ENCODE data around the gene ABCB4. TPM values are rescaled to one million over a fixed set of nuclear protein-coding genes. Genes with fewer than 3 reads are reported as not detected.
"Not testable (repeated sequence)": the region's sequence is repeated elsewhere in the genome, so short reads cannot be mapped to it uniquely, and the experiment has no call there.

The ABCB4 gene
- total RNA-seq, 1 donor from 2014 or later: 2.3 TPM

DNA sequence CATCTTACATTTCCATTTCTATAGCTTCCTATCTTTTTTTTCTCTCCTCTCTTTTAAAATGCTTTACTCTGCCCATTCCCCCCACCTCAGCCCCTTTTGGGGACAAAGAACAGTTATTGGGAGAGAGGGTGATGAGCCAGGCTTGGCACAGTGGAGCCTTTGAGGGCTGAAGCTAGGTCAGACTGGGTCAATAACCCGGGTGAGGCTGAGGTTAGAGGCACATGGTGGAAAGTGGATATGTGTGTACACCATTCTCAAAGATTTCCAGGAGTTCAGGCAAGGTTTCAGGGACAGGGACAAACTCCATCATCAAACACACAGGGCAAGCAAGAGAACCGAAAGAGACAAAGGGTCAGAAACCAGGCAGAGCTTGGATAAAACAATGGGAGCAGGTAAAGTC lies 11.5 kb downstream of the ABCB4 start:
- H3K4me1 Mint-ChIP-seq: no peaks in the 10 kb centered on the region
- H3K9me3 Mint-ChIP-seq: peaks cover 5% of the 10 kb centered on the region
- no peaks in the 10 kb centered on the region for H3K36me3 Mint-ChIP-seq
- H3K27me3 Mint-ChIP-seq (ENCODE audit: low read depth): peaks cover 1% of the 10 kb centered on the region
- TF ChIP-seq, protein P1, sequence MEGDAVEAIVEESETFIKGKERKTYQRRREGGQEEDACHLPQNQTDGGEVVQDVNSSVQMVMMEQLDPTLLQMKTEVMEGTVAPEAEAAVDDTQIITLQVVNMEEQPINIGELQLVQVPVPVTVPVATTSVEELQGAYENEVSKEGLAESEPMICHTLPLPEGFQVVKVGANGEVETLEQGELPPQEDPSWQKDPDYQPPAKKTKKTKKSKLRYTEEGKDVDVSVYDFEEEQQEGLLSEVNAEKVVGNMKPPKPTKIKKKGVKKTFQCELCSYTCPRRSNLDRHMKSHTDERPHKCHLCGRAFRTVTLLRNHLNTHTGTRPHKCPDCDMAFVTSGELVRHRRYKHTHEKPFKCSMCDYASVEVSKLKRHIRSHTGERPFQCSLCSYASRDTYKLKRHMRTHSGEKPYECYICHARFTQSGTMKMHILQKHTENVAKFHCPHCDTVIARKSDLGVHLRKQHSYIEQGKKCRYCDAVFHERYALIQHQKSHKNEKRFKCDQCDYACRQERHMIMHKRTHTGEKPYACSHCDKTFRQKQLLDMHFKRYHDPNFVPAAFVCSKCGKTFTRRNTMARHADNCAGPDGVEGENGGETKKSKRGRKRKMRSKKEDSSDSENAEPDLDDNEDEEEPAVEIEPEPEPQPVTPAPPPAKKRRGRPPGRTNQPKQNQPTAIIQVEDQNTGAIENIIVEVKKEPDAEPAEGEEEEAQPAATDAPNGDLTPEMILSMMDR (IDR thresholded peaks at IDR 0.05; ENCODE audit: unreplicated experiment): no peak
- H3K27ac Mint-ChIP-seq: no peak overlapping the region
- no peak overlapping the region for H3K4me3 Mint-ChIP-seq
- no peak for DNase-seq (ENCODE audit: low spot score in 2 of 2, unreplicated experiment in 2 of 2)

DNA sequence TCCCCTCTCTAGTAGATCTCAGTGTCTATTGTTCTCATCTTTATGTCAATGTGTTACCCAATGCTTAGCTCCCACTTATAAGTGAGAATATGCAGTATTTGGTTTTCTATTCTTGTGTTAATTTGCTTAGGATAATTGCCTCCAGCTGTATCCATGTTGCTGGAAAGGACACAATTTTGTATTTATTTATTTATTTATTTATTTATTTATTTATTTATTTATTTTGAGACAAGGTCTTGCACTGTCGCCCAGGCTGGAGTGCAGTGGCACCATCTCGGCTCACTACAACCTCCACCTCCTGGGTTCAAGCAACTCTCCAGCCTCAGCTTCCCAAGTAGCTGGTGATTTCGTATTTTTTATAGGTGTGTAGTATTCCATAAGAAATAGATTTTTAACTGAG lies 15.0 kb downstream of the ABCB4 start:
- H3K9me3 Mint-ChIP-seq; H3K27me3 Mint-ChIP-seq (ENCODE audit: low read depth); H3K27ac Mint-ChIP-seq; DNase-seq (ENCODE audit: low spot score in 2 of 2, unreplicated experiment in 2 of 2); H3K36me3 Mint-ChIP-seq; H3K4me1 Mint-ChIP-seq; H3K4me3 Mint-ChIP-seq: not testable (repeated sequence)

DNA sequence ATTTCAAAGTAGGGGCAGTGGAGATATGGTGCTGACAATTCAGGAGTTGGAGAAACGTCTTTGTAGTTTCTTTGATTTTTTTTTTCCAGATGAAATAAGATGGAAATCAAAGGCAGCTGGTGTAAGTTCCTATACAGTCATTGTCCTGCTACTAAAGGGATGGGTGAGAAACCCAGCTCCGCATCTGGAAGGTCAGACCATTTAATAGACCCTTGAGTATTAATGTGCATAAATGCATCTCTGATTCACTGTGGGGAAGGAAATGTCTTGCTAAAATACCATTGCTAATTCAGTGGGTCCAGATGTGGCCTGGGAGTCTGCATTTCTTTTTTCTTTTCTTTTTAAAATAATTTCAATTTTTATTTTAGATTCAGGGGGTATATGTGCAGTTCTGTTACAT lies 15.5 kb downstream of the ABCB4 start:
- Mint-ChIP-seq H3K27me3 (ENCODE audit: low read depth) (no peaks in the 10 kb centered on the region), H3K4me1 (no peaks in the 10 kb centered on the region), H3K4me3 (no peak overlapping the region), H3K36me3 (no peaks in the 10 kb centered on the region), H3K27ac (no peak overlapping the region), H3K9me3 (no peaks in the 10 kb centered on the region)
- TF ChIP-seq, protein P1 (IDR thresholded peaks at IDR 0.05; ENCODE audit: unreplicated experiment): no peak
- no peak for DNase-seq (ENCODE audit: low spot score in 2 of 2, unreplicated experiment in 2 of 2)

DNA sequence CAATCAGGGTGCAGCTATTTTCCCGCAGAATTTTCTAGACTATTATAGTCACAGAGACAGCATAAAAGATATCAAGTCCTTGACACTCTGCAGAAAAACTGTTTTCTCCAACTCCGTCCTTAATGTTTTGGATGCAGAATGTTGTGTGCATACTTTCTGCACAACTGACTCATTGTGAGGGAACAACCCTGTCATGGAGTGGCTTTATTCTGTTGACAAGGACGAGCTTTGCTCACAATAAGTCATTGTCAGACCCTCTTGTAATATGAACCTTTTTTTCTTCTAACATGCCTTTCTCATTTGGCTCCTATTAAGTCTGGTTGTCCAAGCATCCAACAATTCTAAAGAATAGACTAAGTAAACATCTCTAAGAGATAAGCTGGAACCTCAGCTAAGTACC lies 17.3 kb downstream of the ABCB4 start:
- no peaks in the 10 kb centered on the region for H3K36me3 Mint-ChIP-seq
- no peak for DNase-seq (ENCODE audit: low spot score in 2 of 2, unreplicated experiment in 2 of 2)

DNA sequence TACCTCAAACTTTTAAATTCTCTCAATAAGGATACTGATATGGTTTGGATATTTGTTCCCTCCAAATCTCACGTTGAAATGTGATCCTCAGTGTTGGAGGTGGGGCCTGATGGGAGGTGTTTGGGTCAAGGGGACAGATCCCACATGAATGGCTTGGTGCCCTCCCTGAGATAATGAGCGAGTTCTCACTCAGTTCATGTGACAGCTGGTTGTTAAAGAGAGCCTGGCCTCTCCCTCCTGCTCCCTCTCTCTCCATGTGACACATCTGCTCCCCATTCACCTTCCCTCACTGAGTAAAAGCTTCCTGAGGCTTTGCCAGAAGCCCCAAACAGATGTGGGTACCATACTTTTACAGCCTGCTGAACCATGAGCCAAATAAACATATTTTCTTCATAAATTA lies 19.2 kb downstream of the ABCB4 start:
- Mint-ChIP-seq H3K27me3 (ENCODE audit: low read depth) (no peaks in the 10 kb centered on the region), H3K9me3 (no peaks in the 10 kb centered on the region), H3K4me3 (no peak overlapping the region), H3K36me3 (no peaks in the 10 kb centered on the region), H3K4me1 (no peaks in the 10 kb centered on the region), H3K27ac (no peak overlapping the region)
- TF ChIP-seq, protein P1 (IDR thresholded peaks at IDR 0.05; ENCODE audit: unreplicated experiment): no peak
- no peak for DNase-seq (ENCODE audit: low spot score in 2 of 2, unreplicated experiment in 2 of 2)

More for the DNA sequence above, 17.3 kb downstream of the ABCB4 start:
- no peaks in the 10 kb centered on the region for H3K4me1 Mint-ChIP-seq
- no peaks in the 10 kb centered on the region for H3K27me3 Mint-ChIP-seq (ENCODE audit: low read depth)
- no peak overlapping the region for H3K27ac Mint-ChIP-seq
- TF ChIP-seq, protein P1 (IDR thresholded peaks at IDR 0.05; ENCODE audit: unreplicated experiment): no peak
- no peaks in the 10 kb centered on the region for H3K9me3 Mint-ChIP-seq
- H3K4me3 Mint-ChIP-seq: no peak overlapping the region

DNA sequence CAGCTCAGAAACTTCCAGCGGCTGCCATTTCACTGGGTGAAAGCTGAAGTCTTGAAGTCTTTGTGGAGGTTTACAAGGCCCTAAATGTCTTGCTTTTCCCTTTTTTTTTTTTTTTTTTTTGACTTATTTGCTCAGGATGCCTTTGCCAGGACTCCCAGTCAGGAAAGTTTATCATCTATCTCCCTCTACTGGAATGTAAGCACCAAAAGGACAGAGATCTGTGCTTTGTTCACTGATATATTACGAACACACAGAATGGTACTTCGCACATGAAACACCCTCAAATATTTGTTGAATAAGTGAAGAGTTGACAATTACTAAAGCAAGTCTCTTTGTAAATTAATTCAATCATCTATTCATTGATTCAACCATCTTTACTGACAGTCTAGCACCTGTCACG lies 23.2 kb downstream of the ABCB4 start:
- no peak for DNase-seq (ENCODE audit: low spot score in 2 of 2, unreplicated experiment in 2 of 2)
- H3K4me1 Mint-ChIP-seq: no peaks in the 10 kb centered on the region
- no peaks in the 10 kb centered on the region for H3K9me3 Mint-ChIP-seq
- H3K36me3 Mint-ChIP-seq: no peaks in the 10 kb centered on the region
- no peak overlapping the region for H3K27ac Mint-ChIP-seq
- no peaks in the 10 kb centered on the region for H3K27me3 Mint-ChIP-seq (ENCODE audit: low read depth)
- H3K4me3 Mint-ChIP-seq: no peak overlapping the region
- TF ChIP-seq, protein P1 (IDR thresholded peaks at IDR 0.05; ENCODE audit: unreplicated experiment): no peak
